ENCODE results near the gene FOXK1.
"Not testable (repeated sequence)": the region's sequence is repeated elsewhere in the genome, so short reads cannot be mapped to it uniquely, and the experiment has no call there.

Gene FOXK1

DNA sequence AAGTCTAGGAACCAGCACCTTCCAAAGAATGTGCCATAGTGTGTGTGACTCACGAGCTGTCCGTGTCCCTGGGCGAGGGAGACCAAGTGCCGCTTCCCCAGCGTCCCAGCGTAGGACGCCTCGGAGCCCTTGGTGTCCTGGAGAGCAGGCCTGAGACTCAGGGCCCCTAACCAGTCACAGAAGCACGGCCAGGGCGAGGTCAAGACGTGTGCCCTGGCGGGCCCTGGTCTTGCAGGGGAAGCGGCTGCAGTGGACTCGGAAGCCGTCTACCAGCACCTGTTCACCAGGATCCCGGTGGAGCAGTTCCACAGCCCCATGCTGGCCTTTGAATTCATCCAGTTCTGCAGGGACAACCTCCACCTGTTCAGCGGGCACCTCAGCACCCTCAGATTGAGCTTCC lies 103.9 kb downstream of the FOXK1 start:
- DNase-seq (ENCODE audit: low spot score) = no peak

DNA sequence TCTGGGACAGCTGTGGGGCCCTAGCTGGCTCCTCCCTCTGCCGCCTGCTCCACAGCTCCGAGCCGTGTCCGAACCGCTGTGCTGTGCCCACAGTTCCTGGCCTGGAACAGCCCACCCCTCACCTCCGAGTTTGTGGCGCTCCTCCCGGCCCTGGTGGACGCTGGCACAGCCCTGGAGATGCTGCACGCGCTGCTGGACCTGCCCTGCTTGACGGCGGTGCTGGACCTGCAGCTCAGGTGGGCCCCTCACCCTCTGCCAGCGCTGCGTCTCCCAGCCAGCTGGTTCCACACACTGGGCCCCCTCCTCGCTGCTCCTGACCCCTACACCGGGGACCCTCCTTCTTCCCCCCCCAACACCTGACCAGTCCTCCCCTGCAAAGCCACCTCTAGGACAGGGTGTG lies 105.4 kb downstream of the FOXK1 start:
- no peak for DNase-seq (ENCODE audit: low spot score)

DNA sequence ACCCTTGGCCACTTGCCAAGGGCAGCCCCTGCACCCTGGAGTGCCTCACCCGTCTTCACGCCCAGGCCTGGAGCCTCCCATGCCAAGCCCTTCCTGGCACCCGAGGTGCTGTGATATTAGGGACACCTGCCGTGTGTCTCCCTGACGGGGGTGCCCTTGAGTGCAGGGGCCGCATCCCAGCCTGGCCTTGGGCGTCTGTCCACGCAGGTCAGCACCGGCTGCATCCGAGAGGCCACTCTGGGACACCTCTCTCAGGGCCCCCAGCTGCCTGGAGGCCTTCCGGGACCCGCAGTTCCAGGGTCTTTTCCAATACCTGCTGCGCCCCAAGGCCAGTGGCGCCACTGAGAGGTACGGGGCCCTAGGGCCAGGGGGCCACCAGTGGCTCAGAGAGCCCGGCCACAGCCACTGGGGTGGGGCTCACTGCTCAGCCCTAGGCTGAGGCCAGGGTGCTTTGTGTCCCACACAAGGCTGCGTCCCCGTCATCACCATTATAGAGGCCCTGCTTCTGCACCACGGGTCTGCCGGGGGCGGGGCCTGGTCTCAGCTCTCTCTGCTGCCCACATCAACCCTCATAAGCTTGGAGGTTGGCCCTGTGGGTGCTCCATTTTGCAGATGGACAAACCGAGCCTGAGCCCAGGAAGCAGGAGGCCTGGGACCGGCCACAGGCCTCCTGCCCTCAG lies 106.0 kb downstream of the FOXK1 start:
- DNase-seq (ENCODE audit: low spot score) = no peak

DNA sequence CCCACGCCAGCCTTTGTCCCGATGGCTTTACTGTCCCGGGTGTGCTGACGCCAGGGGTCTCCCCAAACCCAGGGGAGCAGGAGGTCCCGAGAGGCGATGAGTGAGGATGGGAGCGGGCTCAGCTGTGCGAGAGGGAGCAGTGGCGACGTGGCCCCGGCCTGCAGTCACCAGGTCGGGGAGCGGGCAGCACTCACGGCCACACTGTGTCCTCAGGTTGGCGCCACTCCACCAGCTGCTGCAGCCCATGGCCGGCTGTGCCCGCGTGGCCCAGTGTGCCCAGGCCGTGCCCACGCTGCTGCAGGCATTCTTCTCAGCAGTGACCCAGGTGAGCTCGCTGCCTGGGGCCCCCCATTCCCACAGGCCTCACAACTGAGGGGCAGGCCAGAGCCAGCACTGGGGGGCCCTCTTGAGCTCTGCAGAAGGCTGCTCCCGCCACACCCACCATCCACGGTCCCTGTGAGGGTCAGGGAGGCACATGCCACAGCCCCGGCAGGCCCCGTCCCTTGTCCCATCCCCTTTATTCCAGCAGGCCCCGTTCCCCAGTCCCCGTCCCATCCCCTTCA lies 106.6 kb downstream of the FOXK1 start:
- DNase-seq (ENCODE audit: low spot score) = no peak

DNA sequence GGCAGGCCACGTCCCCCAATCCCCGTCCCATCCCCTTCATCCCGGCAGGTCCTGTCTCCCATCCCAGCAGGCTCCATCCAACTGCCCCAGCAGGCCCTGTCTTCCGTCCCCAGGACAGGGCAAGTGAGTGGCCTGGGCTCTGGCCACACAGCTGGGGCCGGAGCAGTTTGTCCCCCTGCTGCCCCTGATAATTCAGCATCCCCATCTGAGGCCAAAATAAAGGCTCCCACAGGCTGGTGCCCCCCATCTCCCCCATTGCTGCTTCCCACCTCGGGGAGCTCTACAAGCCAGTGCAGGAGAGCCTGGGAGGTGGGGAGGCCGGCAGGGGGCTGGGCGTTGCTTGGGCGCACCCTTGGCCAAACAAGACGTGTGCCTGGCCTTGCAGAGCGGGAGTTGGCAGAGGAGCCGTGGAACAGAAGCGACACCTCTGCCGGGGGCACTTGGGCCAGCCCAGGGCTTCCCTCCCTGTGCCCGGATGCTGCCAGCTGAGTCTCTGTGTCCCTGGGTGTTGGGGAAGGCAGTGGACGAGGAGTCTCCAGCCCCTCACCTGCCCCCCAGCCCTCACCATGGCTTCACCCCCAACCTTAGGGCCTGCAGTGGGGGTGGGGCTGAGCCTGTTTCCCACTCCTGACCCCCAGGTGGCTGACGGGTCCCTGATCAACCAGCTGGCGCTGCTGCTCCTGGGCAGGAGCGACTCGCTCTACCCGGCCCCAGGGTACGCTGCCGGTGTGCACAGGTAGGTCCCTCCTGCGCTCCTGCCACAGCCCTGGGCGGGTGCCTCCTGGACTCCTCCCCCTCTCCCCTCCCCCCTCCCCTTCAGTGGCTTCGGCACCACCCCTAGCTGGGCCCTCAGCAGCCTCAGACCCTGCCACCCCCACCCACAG lies 107.3 kb downstream of the FOXK1 start:
- no peak for DNase-seq (ENCODE audit: low spot score)

DNA sequence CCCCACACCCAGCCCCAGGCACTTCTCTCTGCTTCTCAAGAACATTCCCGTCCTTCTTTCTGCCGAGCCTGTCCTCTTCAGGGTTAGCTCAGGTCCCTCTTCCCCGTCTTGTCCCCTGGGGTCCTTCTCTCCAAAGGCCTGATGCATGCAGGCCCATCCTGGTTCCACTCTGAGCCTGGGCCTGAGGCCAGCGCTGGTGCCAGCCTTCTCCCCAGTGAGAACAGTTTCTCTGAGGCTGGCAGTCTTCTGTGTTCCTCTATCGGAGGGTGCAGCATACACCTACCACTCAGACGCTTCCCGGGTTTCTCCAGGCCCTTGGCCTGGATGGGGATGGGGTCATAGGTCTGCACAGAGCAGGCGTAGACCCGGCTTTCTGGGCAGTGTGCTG lies 108.0 kb downstream of the FOXK1 start:
- no peak for DNase-seq (ENCODE audit: low spot score)

DNA sequence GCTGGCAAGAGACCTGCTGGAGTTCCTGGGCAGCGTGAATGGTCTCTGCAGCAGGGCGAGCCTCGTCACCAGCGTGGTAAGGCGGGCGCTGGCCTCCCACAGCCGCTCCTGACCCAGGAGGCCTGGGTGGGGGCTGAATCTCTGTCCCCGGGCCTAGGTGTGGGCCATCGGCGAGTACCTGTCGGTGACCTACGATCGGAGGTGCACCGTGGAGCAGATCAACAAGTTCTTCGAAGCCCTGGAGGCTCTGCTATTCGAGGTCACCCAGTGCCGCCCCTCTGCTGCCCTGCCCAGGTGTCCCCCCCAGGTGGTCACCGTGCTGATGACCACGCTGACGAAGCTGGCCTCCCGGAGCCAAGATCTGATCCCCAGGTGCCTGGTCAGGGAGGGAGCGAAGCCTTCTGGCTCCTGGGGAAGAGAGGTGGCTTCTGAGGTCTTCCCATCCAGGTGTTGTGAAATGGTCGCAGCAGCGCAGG lies 108.5 kb downstream of the FOXK1 start:
- DNase-seq (ENCODE audit: low spot score) = no peak

DNA sequence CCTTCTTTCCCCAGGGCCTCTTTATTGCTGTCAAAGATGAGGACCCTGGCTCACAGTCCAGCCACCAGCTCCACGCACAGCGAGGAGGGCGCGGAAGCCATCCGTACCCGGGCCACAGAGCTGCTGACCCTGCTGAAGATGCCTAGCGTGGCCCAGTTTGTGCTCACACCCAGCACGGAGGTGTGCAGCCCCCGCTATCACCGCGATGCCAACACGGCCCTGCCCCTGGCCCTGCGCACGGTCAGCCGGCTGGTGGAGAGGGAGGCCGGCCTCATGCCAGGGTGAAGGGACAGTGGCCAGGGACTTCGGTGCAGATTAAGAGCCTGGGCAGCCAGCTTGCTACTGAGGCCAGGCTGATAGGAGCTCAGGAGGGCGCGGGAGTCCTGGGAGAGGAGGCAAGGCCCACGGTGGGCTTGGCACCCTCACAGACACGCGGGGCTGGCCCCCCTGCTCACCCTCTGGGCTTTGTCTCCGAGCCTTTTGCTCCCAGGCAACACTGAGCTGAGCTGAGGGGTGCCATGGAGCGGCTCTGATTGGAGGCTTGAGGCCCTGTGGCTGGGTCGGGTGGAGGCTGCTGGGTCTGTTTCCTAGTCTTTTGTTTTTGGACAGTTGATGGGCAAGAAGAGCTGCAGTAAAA lies 109.1 kb downstream of the FOXK1 start:
- no peak for DNase-seq (ENCODE audit: low spot score)

DNA sequence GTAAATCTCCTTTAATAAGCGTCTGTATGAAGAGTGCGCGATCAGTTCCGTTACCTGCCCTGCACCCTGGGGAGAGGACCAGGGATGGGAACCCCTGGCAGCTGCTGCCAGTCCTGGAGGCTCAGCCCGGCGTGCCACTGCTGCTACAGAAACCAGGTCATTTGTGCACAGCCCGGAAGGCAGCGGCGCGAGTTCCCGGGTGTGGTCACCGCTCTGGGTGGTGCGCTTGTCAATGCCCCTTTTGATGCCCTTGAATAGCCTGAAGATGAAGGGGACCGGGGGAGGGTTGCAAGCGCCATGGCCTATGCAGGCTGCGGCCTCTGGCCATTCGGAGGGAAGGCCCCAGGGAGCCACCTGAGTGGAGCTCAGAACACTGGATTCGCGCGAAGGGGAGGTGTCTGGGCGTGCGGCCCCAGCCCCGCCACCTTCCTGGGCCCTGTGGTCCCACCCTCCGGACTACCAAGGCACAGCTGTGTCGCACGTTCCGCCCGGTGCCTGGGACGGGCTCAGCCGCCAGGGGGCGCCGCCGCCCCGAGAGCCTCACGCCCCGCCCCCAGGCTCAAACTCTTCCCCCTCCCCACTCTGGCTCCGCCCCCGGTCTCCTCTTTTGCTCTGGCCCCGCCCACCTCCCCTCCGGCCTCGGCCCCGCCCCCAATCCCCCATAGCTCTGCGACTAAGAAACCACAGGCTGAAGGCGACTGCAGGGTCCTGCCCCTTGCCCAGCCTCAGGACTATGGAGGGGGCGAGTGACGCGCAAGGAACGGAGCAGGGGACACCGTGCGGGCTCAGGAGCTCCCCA lies 109.8 kb downstream of the FOXK1 start:
- DNase-seq (ENCODE audit: low spot score) = peak; percentile 77

DNA sequence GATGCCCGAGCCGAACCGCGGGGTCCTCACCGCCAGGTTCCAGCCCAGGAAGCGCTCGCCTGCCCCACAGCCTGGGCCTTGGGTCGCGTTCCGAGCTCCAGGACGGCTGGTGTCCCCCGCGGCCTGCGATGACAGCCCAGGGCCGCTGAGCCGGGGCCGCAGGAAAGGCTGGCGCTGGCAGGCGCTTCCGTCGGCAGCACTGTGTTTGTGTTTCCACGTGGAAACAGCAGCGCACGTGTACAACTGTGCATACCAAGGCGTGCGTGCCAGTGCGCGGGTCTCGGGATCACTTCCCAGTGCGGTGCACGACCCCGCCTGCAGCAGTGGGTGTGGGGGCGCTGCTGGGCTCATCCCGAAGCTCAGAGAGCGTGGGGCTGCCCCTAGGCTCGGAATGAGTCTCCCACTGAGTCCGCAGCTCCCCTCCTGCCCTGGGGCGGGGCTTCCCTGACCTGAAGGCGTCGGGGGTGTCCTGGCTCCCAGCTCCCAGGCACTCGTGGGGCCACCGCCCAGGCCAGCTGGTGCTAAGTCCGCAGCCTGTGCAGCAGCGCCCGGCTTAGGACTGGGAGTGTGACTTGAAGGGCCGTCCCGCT lies 110.5 kb downstream of the FOXK1 start:
- no peak for DNase-seq (ENCODE audit: low spot score)

DNA sequence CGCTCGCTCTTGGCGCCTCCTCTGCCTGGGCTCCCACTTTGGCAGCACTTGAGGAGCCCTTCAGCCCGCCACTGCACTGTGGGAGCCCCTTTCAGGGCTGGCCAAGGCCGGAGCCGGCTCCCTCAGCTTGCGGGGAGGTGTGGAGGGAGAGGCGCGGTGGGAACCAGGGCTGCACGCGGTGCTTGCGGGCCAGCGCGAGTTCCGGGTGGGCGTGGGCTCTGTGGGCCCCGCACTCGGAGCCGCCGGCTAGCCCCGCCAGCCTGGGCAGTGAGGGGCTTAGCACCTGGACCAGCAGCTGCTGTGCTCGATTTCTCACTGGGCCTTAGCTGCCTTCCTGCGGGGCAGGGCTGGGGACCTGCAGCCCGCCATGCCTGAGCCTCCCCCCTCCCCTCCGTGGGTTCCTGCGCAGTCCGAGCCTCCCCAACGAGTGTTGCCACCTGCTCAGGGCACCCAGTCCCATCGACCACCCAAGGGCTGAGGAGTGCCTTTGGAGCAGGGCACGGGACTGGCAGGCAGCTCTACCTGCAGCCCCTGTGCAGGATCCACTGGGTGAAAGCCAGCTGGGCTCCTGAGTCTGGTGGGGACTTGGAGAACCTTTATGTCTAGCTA lies 111.4 kb downstream of the FOXK1 start:
- DNase-seq (ENCODE audit: low spot score) = not testable (repeated sequence)

DNA sequence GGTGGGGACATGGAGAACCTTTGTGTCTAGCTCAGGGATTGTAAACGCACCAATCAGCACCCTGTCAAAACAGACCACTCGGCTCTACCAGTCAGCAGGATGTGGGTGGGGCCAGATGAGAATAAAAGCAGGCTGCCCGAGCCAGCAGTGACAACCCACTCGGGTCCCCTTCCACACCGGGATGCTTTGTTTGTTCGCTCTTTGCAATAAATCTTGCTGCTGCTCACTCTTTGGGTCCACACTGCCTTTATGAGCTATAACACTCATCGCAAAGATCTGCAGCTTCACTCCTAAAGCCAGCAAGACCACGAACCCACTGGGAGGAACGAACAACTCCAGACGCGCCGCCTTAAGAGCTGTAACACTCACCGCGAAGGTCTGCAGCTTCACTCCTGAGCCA lies 112.1 kb downstream of the FOXK1 start:
- not testable (repeated sequence) for DNase-seq (ENCODE audit: low spot score)

DNA sequence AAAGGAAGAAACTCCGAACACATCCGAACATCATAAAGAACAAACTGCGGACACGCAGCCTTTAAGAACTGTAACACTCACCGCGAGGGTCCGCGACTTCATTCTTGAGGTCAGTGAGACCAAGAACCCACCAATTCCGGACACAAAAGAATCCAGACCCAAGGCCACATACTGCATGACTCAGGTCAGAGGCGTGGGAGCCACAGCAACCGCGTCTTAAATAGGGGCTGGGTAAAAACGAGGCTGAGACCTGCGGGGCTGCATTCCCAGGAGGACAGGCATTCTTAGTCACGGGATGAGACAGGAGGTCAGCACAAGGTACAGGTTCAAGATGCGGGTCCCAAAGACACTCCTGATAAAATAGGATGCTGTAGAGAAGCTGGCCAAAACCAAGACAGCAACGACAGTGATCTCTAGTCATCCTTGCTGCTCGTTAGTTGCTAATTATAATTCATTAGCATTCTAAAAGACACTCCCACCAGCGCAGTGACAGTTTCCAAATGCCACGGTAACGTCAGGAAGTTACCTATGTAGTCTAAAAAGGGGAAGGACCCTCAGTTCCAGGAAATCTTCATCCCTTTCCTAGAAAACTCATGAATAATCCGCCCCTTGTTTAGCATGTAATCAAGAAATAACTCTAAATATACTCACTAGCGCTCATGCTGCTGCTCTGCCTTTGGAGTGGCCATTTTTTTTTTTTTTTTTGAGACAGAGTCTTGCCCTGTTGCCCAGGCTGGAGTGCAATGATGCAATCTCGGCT lies 112.7 kb downstream of the FOXK1 start:
- DNase-seq (ENCODE audit: low spot score) = no peak

DNA sequence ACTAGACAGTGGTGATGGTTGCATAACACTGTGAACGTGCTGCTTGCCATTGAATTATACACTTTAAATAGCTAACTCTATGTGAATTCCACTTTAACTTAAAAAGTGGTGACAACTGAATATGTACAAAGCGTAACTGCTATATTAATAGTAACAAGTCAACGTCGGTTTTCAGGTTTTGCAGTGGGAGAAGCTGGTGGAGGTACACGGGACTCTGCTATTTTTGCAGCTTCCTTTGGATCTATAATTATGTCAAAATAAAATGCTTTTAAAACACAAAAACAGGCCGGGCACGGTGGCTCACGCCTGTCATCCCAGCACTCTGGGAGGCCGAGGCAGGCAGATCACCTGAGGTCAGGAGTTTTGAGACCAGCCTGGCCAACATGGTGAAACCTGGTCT lies 114.4 kb downstream of the FOXK1 start:
- DNase-seq (ENCODE audit: low spot score) = no peak

DNA sequence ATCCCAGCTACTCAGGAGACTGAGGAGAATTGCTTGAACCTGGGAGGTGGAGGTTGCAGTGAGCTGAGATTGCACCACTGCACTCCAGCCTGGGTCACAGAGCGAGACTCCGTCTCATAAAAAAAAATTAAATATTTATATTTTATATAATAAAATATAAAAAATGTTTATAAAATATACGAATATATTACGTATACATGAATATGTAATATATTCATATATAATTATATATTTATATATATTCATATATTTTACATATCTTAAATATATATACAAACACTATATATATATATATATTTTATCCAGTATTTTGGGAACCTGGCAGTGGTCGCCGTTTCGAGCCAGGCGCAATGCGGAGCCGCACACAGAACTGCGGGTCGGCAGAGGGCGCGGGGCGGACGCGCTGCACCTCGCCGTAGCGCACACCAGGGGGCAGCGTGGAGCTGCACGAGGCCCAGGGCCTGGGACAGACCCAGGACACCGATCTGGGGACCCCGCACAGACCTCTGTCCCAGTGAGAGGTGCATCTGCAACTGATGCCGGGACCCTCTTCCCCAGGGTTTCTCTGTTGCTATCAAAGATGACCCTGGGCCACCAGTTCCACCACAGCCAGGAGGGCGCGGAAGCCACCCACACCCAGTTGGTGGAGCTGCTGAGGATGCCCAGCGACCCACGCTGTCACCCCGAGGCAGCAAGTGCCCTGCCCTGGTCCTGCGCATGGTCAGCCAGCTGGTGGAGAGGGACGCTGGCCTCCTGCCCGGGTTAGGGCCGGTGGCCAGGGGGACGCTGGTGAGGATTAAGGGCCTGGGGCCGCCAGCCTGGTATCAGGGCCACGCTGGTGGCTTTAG lies 116.0 kb downstream of the FOXK1 start:
- DNase-seq (ENCODE audit: low spot score) = no peak

DNA sequence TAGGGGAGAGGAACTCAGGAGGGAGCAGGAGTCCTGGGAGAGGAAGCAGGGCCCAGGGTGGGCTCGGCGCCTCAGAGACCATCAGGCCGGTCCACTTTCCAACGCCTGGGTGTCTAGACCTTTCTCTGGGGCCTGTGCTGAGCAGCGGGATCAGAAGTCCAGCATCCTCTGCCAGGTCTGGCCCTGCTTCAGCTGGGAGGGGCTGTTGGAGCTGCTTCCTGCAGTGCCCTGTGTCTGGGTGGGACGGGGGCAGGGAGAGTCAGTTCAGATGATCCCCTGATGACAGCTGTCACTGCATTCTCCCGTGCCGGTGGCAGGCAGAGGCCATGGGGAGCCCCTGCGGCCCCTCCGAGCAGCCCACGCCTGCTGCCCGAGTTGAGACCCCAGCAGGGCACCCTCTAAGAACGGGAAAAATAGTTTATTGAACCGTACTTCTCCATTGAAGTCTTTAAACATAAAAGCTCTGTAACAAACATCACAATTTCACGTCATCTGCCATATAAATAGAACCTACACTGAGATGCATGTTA lies 116.7 kb downstream of the FOXK1 start:
- DNase-seq (ENCODE audit: low spot score) = no peak

DNA sequence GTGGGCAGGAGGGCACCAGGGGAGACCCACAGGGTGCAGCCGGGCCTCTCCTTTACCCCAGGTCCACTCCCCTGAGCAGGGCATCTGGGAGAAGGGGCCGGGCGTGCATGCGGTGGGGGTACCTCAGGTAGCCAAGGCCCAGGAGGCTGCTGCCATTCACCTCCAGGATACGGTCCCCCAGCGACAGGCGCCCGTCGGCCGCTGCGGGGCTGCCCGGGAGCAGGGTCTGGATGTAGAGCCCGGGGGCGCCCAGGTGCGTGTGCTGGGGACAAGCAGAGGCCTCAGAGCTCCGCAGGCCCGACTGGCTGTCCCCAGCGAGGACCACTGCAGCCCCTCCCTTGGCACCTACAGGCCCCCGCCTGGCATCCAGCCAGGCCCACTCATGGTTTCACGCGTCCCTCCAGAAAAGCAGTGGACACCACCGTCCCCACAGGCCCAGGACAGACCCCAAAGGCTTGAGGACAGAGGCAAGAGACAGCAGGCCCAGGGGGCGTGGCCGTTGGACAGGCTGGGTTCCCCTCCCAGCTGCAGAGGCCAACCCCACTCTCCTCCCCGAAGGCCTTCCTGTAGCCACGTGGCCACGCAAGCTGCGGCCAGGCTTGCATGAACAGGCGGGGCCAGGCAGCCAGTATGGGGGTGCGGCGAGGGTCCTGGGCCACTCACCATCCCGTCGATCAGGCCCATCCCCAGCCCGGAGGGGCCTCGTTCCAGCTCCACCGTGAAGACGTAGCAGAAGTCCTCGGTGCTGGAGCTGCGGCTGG lies 117.6 kb downstream of the FOXK1 start:
- no peak for DNase-seq (ENCODE audit: low spot score)

DNA sequence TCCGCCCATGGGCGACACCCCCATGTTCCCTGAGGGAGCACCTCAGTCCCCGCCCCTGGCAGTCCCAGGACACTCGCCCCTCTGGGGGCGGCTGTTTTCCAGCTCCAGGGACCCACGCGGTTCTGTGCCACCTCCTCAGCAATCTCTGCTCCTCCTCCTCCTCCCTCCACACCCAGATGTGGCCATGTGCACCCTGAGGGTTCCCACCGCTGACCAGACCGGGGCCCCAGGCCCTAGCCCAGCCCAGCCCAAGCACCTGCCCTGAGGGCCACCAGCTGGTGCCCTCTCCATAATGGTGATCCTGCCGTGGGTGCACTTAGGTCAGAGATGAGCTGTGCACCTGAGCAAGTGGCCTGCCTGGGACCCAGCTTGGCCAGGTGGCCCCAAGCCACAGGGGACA lies 118.4 kb downstream of the FOXK1 start:
- no peak for DNase-seq (ENCODE audit: low spot score)

Data from globus pallidus (tissue), 1 donor.